EL (cell line): Measurements from ENCODE around the gene LRMDA.
"Not testable (repeated sequence)": the region's sequence is repeated elsewhere in the genome, so short reads cannot be mapped to it uniquely, and the experiment has no call there.

Source experiments
- DNase-seq: peaks from one replicate; pipeline ENCODE4 v3.0.0-alpha.2; 2016

LRMDA gene

GRCh38 chr10:75617485-75618155, 186.2 kb downstream of the LRMDA start:
- DNase-seq, result no peak

- DNase-seq, result no peak
Observed at GRCh38 chr10:75619635-75620034, 188.2 kb downstream of the LRMDA start.

- DNase-seq, result no peak
Observed at GRCh38 chr10:75620356-75620755, 188.9 kb downstream of the LRMDA start.

GRCh38 chr10:75621003-75621402, 189.6 kb downstream of the LRMDA start:
- DNase-seq, result not testable (repeated sequence)

- DNase-seq, result no peak
Observed at GRCh38 chr10:75622503-75622902, 191.1 kb downstream of the LRMDA start.

- DNase-seq, result no peak
Observed at GRCh38 chr10:75623310-75624093, 192.1 kb downstream of the LRMDA start.

GRCh38 chr10:75624638-75625037, 193.2 kb downstream of the LRMDA start:
- no peak for DNase-seq

DNA sequence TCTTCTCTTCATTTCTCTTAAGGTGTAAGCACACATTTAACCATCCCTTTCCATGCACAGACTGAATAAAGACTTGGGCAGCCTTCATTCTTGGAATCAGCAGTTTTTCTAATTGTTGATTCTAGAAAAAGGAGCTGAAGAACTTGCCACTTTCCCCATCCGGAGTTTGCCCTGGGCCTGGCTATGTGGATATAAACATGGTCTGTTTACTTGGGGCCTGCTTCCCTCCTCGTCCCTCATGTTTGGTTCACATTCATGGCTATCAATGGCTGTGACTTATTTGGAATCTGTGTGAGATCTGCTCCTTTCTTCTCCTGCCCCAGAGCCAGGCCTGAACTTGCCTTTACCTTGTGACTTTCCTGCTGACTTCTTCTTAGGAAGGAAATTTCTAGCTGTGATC, 199.3 kb downstream of the LRMDA start:
- DNase-seq, result no peak

GRCh38 chr10:75632805-75633462, 201.5 kb downstream of the LRMDA start:
- DNase-seq, result no peak

GRCh38 chr10:75633568-75633967, 202.1 kb downstream of the LRMDA start:
- DNase-seq, result no peak

GRCh38 chr10:75634947-75635346, 203.5 kb downstream of the LRMDA start:
- DNase-seq, result no peak

GRCh38 chr10:75638752-75639151, 207.3 kb downstream of the LRMDA start:
- no peak for DNase-seq

- no peak for DNase-seq
Observed at GRCh38 chr10:75639736-75640135, 208.3 kb downstream of the LRMDA start.

DNA sequence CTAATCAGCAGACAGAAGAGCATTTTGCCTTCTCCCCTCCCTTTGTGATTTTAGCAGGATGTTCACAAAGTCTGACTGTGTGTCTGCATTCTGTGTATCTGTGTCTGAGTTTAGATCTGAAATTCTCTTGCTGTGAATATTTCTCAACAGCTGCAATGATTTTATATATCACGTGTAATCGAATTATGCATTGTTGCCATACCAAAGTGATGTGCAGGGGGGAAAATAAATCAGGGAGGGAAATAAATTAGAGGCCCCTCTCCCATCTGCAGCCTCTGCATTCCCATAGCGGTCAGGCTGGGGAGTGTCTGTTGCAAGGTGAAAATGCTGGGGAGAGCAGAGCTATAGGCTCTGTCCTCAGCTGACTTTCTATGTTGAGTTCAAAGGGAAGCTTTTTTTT, 209.0 kb downstream of the LRMDA start:
- no peak for DNase-seq

GRCh38 chr10:75640803-75641202, 209.4 kb downstream of the LRMDA start:
- no peak for DNase-seq

GRCh38 chr10:75643405-75643804, 212.0 kb downstream of the LRMDA start:
- no peak for DNase-seq

- no peak for DNase-seq
Observed at GRCh38 chr10:75643944-75644692, 212.7 kb downstream of the LRMDA start.

DNA sequence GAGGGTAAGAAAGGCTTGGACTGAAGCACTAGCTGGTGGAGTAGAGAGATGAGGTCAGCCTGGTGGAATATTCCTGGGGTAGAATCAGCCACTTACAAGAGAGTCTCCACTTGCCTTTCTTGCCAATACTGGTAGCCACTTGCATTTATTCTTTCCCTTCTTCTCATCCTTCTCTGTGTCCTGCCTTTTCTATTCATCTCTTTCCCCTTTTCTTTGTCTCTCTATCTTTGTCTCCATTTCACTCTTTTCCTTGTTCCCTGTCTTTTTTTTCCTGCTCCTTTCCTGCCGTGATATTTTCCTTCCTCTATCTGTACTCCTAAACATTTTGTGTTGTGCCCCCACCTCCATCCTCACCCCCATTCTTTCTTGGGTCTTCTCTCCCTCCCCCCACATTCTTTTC, 214.3 kb downstream of the LRMDA start:
- no peak for DNase-seq

DNA sequence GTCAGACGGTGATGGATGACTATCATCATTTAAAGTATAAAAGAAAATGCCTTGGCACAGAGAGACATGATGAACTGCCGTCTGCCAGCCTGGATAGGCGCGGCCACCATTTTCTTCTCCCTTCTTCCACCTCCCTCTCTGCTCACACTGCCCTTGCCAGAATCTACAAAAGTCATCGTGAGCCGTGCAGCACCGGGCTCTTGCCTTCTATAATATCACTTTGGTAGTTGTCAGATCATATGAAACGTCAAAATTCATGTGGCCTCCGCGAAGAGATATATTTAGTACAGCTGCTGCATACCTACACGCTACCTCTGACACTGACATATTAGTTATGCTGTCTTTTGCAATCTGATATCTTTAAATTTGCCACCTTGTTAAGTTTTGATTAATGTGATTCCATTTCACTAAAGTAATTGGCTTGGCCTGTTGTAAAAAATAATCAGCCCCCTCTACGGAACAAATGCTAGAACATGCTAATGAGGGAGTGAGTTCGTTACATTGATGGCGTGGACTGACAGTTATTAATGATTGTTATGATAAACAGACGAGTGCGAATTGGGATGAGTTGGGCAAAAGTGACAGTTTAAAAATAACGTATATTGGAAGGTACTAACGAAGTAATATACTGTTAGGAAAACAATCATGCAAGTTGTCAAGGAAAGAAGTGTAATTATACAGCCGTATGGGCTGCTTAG, 214.9 kb downstream of the LRMDA start:
- DNase-seq, result no peak

DNA sequence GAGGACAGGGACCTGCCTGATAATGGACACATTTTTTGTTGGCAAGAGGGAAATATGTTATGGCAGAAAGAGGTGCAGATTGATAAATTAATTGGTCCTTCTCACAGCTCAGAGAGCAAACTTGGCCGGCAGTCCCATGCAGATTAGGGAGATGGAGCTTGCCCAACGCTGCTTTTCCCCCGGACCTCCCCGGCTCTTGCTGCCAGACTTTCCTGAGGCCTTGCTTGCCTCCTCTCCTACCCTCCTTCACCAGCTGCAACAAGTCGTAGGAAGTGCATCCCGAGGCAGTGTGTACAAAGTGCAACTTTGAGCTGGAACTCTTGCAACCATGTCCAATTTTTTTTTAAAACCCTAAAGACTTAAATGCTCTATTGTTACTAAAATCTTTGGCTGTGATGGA, 215.5 kb downstream of the LRMDA start:
- no peak for DNase-seq

DNA sequence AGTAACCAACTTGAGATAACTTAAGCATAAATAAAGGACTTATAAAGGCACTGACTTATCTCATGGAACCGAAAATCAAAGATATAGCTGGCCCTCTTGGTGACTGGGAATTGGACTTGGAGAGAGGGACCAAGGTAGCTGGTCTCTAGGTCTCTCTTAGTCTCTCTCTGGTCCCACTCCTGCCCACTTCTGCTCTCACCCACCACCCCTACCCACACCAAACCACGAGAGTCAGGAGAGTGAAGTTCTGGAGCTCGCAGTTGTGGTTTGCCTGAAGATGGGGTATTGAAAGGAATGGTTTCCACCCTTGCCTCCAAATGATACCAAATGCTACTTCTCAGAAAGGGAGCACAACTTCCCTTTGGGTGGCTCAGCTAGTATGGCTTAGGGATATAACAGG, 216.3 kb downstream of the LRMDA start:
- DNase-seq, result no peak

- no peak for DNase-seq
Observed at GRCh38 chr10:75648351-75648750, 216.9 kb downstream of the LRMDA start.

DNA sequence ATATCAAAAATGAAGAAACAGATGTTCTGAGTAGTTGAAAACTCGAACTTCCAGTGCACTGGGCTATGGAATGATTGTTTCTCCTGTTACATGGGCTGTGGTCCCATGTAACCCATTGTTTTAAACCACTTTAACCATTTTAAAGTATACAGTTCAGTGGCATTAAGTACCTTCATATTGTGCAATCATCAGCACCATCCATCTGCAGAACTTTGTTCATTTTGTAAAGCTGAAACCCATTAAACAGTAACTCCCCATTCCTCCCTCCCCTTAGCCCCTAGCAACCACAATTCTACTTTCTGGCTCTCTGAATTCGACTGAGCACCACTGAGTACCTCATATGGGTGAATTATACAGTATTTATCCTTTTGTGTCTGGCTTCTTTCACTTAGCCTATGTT, 217.4 kb downstream of the LRMDA start:
- no peak for DNase-seq
